ENCODE measurements around the gene THADA.
A peak's percentile ranks its signal among the peaks of the same experiment; 100 is the strongest.

Gene THADA

GRCh38 chr2:43490252-43490786 is 105.5 kb downstream of the THADA start:
- DNase-seq = no peak

- DNase-seq = no peak
Measured at GRCh38 chr2:43488737-43489136, 107.1 kb downstream of the THADA start.

- DNase-seq = no peak
Measured at GRCh38 chr2:43486603-43487002, 109.2 kb downstream of the THADA start.

GRCh38 chr2:43484323-43484930 is 111.4 kb downstream of the THADA start:
- DNase-seq = peak; percentile 68

DNA sequence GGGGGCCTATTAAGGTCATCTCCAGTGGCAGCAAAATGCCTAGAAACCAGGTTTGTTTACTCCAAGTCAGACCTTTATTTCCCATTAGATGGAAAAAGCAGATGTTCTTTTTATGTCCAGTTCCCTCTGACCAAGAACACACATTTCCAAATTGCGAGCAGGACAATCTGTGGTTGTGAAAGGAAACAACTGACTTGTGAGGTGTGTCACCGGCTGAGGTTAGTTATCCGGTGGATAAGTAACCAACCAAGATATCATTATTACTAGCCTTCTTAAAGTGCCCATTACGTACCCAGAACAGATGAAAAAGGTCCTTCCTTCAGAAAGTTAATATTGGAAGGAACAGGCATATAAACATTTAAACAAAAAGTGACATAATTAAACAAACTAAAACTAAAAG is 112.9 kb downstream of the THADA start:
- DNase-seq = no peak

- no peak for DNase-seq
Measured at GRCh38 chr2:43481927-43482542, 113.8 kb downstream of the THADA start.

DNA sequence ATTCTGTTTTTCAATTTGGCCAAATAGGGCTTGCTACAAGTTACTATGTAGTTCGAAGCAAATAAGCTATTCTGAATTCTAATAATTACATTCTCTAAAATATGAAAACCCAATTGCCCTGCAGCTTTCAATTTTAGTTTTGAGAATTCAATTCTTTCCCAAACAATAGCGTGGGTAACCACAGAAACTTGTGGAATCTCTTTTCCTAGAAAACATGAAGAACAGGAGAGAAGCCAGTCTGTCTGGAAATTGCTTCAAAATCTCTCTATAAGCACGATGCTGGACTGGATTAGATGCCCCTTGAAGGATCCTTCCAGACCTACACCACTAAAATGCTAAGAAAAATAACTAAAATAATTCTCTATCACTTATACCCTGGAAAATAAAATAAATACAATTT is 115.0 kb downstream of the THADA start:
- no peak for DNase-seq

DNA sequence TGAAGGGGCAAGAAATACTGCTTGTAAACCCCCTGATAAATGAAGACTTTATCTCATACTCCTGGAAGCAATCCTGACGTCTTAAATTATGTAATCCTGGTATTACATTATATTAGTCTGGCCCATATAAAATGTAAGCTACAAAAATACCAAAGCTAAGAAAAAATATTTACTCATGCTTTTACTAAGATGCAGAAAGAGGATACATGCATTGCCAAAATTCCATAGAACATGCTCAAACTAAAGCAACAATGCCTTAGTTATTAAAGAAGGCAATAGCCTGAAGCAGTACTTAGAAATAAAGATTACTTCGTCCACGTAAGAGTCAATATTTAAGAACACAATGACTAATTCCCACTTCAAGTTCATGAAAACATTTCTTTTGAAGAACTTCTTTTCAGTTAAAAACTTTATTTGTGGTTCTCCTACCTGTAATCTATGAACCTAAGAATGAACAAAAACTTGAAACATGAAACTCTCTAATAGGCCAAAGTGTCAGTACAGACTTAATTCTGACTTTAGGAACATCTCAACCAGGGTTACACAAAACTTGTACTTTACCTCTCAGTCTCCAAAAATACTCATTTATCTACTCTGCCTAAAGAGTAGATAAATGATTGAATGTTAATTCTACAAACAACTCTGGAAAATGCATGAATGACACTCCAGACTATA is 117.3 kb downstream of the THADA start:
- no peak for DNase-seq

DNA sequence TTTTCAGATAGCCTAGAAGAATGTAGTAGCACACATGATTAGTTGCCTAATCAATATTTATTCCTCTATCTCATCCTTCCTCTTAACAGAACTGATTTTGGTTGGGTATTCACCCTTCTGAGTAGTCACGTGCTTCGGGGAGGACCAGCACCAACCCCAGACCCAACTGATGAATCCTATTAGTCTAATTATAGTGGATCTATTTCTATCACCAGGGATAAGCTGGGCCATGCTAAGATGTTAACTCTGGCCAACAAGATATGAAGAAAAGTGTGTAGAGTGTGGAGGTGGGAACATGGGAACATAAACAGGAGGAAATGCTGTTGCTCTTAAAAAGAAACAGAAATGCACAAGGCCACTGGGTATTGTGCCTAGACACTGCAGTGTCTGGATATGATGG is 119.9 kb downstream of the THADA start:
- DNase-seq = no peak

- DNase-seq = no peak
Measured at GRCh38 chr2:43475137-43475846, 120.5 kb downstream of the THADA start.

- DNase-seq = no peak
Measured at GRCh38 chr2:43474273-43474672, 121.6 kb downstream of the THADA start.

- no peak for DNase-seq
Measured at GRCh38 chr2:43473767-43474166, 122.1 kb downstream of the THADA start.

DNA sequence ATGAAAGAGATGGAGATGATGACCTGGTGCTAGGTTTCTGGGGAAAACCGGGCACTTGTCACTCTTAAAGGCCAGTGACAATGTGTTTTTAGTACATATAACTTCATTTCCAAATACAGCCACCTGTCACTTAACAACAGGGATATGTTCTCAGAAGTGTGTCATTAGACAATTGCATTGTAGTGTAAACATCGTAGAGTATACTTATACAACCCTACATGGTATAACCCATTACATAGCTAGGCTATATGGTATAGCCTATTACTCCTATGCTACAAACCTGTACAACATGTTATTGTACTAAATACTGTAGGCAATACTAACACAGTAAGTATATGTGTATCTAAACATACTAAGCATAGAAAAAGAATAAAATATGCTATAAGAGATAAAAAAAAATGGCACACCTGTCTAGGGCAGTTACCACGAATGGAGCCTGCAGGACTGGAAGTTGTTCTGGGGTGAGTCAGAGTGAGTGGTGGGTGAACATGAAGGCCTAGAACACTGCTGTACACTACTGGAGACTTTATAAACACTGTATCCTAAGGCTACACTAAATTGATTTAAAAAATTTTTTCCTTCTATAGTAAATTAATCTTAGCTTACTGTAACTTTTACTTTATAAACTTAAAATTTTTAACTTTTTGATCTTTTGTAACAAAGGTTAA is 123.2 kb downstream of the THADA start:
- DNase-seq = no peak

DNA sequence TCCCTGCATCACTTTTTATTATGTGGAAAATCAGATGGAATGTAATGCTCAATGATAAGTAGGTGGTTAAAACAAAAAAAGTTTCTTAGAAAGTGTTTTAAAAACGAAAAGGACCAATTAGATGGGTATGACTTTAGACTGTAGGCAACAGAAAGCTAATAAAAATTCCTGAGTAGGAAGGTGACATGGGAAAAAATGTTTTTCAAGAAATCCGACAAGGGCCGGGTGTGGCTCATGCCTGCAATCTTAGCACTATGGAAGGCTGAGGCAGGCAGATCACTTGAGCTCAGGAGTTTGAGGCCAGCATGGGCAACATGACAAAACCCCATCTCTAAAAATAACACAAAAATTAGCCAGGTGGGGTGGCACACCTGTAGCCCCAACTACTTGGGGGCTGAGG is 126.1 kb downstream of the THADA start:
- DNase-seq = no peak

GRCh38 chr2:43469094-43469493 is 126.7 kb downstream of the THADA start:
- no peak for DNase-seq

GRCh38 chr2:43467891-43468290 is 127.9 kb downstream of the THADA start:
- no peak for DNase-seq

- no peak for DNase-seq
Measured at GRCh38 chr2:43465234-43465633, 130.6 kb downstream of the THADA start.

GRCh38 chr2:43464590-43464989 is 131.2 kb downstream of the THADA start:
- DNase-seq = no peak

- no peak for DNase-seq
Measured at GRCh38 chr2:43462866-43463641, 132.8 kb downstream of the THADA start.

GRCh38 chr2:43461453-43462073 is 134.3 kb downstream of the THADA start:
- DNase-seq = no peak

DNA sequence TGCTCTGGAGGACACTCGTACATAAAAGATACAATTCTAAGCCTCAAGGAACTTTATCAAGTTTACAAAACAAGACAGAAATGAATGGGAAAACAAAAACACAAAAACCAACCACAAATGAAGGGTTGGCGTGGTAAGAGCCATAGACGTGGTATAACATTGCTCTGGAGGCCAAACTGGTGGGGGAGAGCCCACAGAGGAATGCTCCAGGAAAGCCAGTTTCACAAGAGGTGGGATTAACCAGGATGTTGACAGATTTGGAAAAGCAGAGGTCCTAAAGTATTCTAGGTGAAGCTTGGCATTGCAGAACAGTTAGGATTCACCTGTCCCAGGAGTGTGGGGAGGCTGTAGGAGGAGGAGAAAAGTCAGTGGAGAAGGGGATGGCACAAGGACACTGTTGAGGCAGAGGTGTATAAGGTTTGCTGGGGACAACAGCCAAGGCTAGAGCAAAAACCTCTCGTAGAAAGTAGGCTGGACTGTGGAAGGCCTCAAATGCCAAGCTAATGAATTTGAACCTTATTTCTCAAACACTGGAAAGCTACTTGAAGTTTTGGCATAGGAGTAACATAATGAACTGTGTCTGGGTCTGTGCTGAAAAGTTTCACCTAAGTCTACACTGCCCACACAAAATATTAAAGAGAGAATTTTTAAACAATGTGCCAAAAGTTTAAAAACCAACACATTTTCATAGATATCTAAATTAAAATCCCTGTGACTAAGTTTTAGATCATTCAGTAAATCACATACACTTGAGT is 135.1 kb downstream of the THADA start:
- no peak for DNase-seq
